DMS 273 (cell line): ENCODE measurements around the gene TBRG4.

ENCODE experiments used
- DNase-seq: peaks from one replicate; lab custom pipeline; 2025; ENCODE audit not compliant: unreplicated experiment; lab: John Stamatoyannopoulos, UW

Gene TBRG4

DNA sequence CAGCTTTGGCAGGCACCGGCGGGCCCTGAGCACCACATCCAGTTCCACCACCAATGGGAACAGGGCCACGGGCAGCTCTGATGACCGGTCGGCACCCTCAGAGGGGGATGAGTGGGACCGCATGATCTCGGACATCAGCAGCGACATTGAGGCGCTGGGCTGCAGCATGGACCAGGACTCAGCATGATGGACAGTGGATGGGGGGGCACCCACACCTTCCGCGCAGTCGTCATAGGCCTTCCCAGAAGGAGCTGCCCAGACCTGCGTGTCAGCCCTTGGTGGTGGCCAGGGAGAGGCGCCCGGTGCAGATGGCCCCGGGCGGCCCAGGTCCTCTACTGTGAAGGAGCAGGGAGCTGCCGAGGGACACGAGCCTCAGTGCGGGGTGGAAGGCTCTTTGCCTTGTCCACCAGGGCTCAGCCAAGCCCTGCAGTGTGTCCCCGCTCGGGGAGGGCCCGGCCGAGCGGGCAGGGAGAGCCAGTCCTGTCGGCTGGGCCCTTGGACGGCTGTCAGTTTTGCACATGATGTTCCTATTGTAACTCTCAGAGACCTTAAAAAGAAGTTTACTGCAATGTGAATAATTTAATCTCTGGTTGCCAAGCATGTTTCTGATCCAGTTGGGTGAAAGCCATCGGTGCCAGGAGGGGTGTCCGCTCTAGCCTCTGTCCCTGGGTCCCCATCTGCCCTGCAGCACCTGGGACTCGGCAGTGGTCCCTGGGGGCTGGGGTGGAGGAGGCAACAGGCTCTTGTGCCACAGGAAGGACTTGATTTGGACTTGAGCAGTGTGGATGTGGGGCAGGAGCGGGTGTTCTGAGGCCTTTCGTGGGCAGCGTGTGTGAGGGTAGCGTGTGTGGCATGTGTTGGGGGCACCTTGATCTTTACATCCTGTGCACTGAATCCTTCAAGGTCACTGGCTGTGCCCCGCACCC, 35.4 kb downstream of the TBRG4 start:
- no peak for DNase-seq

DNA sequence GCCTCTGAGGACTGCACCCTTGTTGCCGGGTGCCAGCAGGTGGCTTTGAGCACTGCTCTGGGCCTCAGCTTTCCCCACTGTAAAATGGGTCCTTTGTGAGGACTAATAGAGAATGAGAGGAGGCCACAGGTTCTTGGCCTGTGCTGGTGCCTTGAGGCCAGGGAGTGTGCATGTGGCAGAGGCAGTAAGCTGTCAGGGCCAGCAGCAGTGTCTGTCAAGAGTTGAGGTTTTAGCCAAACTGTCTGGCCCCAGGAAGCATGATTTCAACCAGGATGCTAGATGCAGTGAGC, 36.2 kb downstream of the TBRG4 start:
- DNase-seq: no peak

DNA sequence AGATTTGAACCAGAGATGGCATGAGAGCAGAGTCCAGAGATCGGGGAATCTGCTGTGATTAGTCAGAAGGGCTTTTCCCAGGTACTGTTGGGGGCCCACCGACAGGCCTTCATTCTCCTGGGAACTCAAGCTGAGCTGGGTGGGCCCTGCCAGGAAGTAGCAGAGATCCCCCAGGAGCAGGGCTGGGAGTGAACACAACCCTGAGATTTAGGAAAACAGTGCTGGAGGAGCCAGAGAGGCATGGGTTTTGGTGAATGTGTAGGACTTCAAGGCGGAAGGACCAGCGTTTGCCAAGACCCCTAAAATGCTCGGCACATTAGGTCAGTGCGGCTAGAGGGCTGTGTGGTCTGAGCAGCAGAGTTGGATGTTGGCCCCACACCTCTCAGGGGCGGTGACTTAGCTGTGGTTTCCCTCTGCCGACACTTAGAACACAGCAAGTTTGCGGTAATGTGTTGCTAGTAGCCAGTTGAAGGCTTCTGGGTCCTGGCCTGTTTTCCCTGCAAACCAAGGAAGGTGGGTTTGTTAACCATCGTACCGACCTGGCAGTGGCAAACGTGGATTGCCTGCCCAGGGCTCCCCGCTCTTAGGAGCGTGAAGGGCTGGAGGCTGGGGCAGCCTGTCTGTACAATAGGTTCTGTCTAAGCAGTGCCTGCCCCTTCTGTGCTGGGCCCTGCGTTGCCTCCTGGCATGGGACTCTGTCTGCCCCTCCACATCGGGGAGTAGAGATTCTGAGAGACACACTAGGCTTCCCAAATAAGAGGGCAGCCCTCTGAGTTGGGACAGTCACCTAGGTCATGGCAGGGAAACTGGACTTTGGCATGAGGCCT, 36.8 kb downstream of the TBRG4 start:
- DNase-seq: no peak

DNA sequence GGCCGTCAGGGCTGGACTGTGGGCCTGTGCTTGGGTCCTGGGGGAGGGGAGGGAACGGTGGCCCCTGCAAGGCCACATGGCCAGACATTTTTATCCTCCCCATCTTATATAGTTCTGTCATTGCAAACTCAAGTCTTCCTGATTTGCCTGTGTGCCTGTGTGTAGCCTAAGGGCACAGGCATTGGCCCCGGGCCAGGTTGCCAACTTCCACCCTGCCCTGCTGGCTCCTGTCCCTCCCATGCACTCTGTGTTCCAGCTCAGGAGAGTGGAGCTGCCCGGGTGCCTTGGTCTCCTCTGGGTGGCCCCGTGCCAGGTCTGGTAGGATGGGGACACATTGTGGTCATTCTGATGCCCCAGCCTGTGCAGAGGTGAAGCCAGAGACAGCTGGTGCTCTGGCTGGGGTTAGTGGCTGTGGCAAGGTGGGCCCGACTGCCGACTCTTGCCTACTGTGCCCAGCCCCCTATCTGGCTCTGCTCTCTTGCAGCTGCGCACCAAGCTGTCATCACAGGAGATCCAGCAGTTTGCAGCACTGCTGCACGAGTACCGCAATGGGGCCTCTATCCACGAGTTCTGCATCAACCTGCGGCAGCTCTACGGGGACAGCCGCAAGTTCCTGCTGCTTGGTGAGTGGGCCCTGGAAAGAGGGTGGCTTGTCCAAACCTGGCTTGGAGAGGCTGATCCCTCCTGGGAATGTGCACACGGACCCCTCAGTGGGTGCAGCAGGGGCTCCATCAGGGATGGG, 37.5 kb downstream of the TBRG4 start:
- peak; percentile 57 for DNase-seq

DNA sequence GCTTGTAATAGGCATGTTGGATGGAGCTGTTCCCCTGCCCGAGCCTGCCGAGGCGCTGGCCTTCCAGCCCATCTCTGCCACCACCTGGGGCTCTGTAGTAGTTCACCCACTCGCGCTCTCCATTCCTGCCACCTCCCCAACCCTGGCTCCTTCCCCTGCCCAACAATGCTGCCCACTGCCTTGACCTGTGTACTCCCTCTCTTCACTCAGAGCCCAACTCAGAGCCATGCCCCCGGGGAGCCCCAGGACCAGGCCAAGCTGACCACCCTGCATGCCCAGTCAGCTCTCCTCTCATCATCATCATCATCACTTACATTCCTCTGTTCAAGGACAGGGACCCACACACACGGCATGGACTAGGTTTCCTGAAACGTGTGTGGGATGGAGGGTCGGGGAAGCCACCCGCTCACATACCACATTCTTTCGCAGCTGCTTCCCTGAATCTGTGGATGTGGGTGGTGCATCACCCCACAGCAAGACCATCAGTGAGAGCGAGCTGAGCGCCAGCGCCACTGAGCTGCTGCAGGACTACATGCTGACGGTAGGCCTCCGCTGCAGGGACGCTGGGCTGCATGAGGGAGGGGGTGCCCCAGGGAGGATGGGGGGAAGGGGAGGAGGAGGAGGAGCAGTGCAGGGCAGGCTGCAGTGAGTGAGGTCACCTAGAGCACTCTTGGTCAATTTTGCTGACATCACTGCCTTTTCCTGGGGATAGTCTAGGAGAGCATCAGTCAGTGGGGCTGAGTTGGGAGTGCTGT, 38.3 kb downstream of the TBRG4 start:
- DNase-seq: peak; percentile 33

DNA sequence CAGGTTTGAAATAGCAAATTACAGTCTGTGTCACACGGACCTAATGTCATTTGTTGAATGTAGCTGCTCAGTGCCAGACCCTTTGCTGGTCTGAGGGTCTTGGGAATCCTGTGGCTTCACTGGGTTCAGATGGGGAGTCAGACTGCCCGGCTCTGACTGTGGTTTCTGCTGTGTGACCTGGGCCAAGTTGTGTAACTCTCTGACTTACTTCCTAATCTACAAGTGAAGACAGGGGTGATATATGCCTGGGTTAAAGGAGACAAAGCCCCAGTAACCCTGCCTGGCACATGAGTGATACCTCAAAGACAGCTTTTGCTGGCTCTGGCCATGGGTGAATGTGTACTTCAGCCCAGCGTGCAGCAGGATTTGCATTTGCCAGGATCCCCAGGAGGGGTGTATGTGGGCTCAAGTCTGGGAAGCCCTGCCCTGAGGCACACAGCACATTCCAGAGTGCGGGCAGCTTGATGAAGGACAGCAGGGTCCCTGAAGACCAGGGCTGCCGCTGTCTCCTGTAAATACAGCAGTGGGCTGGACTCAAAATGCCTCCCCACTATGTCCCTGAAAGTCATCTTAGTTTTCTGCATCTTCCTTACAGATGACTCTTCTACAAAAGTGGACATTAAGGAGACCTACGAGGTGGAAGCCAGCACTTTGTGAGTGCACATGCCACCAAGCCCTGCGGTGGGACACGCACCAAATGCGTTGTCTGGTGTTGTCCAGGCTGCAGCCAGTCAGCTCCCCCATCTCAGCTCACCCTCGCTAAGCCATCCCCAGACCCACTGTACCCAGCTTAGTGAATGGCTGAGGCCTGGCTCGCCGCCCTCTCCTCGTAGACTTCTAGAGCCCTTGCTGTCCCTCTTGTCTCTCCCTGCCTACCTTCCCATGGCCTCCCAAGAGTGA, 39.1 kb downstream of the TBRG4 start:
- no peak for DNase-seq

DNA sequence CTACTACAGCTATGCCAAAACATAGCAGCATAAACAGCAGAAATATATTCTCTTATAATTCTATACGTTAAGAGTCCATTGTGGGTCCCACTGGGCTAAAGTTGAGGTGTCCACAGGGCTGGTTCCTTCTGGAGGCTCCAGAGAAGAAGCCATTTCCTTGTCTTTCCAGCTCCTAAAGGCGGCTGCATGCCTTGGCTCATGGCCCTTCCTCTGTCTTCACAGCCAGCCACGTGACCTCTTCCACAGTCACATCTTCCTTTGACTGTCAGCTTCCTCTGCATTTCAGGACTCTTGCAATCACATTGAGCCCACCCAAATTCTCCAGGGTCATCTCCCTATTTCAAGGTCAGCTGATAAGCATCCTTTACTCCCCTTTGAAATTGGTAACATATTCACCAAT, 40.0 kb downstream of the TBRG4 start:
- DNase-seq: no peak

DNA sequence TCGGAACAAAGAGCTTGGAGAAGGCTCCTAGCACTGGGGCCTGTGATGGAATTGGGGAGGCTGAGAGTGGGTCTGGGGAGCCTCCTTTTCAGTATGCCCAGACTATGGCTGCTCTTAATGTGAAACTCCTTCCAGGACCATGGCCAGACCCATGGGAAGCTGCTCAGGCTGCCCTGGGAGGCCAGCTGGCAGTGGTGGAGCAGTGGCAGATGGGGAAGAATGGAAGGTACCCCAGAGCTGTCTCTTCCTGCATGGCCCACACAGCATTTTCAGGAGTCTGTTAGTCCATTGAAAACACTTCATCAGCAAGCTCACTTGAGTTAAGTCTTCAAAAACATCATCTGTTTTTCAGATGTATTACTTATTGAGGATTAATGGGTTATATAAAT, 41.2 kb downstream of the TBRG4 start:
- DNase-seq: peak; percentile 79

DNA sequence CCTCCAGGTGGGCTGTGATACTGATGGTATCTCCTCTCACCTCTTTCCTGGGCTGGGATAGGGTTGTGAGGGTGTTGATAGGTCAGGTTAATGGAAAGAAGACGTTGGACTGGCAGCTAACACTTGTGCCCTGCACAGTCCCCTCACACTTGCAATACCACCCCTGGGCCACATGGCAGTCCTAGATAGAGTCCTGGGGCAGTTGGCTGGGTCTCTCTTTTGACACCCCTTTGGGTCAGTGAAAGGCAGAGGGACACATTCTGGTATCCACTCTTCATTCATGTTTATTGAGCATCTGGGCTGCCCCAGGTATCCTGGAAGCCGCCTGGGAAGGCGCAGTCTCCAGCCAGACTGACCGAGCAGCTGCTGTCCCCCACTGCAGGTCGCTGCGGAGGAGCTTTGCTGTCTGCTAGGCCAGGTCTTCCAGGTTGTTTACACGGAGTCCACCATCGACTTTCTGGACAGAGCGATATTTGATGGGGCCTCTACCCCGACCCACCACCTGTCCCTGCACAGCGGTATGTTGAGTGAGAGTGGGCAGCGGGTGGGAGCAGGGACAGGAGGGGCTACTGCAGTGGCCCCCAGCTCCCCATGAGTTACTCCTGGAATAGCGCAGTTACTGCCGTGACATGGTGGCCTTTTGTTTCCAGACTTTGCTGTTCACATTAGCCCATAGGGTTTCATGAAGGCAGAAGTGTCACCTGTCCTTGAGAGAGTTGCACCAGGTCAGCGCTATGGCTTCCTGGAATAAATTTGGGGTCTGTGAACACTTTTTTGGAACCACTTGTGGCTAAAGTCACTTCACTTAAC, 41.8 kb downstream of the TBRG4 start:
- DNase-seq: peak; percentile 22

DNA sequence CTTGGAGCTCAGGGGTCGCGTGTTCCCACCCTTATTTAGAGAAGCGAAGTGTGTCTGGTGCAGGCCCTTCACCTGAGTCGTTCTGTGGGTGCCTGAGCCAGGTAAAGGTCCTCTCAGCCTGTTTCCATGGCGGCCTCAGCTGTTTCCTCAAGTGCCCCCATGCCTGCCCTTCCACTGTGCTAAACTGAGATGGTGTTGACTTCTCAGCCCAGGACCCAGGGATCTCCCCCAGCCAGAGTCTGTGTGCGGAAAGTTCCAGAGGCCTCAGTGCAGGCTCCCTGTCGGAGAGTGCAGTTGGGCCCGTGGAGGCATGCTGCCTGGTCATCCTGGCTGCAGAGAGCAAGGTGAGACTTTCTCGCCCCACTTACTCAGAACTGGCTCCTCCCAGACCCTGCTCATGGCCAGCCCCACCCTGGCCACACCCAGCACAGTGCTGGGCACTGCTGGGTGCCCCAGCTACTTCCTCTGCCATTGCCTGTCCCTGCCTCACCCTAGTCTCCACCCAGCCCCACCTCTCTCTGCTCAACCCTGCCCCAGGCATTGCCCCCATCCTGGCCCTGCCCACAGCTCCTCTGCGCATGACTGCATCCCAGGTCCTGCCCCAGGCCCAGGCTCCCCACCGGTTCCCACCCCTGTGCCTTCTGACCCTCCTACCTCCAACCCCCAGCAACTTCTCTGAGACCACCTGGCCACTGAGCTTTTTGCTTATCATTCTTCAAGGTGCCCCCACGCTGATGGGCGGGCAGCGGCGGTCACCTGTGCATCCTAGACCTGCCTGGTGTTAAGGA, 43.1 kb downstream of the TBRG4 start:
- DNase-seq: no peak

DNA sequence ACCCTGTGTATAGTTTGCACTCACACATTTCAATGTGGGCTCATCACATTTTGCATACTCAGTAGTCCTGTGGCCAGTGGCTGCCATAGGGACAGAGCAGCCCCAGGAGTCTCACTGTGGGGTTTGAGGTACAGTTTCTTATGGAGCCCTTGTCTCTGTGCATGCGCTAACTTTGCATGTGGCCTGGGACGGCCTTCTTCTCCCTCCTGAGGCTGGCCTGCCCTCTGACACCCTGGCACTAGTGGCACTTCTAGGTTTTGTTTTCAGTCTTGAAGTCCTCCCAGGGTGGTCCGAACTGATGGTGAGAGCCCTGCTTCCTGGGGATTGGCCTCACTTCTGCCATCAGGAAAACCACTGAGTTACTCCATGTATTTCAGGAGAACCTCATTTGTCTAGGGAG, 43.9 kb downstream of the TBRG4 start:
- no peak for DNase-seq

DNA sequence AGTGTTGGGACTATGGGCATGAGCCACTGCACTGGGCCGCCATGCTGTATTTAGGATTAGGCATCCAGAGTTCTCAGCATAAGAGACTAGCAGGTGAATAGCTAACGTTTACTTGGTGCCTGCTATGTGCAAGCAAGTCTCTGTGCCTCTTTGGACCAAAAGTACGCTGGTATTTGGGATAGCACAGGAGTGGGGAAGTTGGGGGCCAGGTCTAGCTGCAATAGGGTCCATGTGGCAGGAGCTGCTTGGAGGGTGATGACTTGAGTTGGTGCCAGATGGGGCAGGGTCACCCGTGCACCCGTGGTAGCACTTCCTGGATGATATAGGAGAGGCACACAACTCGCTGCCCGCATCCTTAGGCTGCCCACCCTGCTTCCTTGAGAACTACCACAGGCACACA, 45.1 kb downstream of the TBRG4 start:
- no peak for DNase-seq

DNA sequence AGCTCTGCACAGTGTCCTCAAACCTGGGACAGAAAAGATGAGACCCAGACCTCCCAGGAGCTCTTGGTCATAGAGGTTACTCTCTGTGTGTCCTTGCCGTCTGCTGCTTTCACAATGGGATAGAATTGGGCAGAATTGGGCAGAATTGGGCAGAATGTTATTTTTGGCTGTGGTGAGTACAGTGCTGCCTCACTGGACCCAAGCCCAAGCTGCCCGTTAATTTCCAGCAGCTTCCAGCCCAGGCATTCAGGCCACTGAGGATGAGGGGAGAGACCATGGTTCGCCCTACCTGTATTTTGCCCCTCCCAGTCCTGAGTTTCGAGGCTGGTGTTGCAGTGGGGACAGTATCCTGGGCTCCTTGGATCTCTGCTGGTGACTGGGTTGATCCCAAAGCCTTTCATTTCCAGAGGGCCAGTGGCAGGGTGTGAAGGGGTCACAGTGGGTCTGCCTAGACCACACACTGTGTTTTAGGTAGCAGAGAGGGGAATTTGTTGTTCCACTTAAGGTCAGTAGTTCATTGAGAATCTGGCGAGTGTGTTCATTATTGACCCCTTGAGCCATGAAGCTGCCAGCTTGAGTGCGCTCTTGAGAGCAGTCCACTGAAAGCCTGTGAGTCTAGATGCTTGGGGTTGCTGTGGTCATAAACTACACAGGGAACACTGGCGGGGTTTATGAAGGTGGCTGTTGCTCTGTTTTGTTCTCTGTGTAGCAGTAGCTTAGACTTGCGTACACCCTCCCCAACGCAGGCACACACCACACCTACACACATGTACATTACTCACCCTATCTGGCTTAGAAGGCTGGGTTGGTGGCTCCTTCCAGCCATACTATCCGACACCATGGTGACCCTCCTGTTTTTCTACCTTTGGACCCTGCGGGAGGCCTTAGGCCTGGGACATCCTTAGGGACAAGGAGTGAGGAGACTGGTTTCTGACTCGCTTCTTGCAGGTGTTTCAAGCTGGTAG, 46.2 kb downstream of the TBRG4 start:
- DNase-seq: no peak

DNA sequence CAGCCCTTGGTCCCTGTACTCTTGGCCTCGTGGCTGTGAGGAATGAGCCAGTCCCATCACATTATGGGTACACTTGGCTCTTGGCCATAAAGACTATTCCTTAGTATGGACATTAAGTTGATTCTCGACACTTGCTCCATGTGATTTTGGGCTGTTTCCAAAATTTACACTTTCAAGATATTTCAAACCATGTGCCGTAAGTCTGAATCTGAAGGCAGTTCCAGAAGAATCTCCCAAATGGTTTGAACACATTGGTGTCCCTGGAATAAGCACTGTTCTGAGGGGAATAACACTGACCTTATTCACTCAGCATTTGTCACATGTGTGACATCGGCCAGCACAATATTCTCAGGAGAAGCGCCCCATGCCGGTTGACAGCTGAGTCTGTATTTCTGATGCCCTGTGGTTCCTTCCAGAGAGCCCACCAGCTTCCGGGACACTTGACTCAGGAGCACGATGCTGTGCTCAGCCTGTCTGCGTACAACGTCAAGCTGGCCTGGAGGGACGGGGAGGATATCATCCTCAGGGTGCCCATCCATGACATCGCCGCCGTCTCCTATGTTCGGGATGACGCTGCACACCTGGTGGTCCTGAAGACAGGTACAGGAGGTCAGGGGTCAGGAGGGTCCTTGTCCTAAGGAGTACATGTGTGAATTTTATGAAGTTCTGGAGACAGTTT, 47.3 kb downstream of the TBRG4 start:
- no peak for DNase-seq

DNA sequence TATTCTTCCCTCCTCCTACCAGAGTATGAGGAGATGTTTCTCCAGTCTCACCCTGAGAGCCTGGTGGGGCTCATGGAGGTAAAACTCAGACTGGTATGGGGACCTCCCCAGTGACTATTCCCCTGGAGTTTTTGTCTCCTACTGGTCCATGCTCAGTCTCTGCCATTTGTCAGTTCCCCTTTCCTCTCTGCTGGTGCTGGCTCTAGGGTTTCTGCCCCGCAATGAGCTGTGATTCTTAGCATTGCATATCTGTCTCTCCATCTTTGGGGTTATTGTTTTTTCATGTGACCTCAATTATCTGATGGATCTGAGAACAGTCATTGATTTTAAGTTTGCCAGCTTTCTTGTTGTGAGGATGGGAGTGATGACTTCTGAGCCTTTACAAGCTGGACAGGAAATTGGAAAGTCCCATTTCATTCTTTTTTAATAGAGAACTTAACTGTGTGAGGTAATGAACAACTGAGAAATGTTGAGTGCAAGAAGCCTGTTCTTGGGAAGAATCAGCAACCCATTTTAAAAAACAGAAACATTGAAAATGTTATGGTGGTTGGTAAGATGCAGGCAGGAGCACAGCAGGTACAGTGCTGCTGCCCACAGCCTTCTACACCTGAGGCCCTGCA, 49.6 kb downstream of the TBRG4 start:
- DNase-seq: no peak

DNA sequence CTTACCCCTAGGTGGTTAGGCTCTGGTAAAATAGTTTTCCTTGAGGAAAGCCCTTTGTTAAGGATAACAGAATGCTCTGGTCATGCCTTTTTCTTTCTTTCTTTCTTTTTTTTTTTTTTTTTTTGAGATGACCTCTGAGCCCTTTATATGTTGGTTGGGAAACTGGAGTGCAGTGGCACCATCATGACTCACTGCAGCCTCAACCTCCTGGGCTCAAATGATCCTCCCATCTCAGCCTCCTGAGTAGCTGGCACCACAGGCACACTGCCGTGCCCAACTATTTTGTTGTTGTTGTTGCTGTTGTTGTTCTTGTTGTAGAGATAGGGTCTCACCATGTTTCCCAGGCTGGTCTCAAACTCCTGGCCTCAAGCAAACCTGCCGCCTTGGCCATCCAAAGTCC, 50.1 kb downstream of the TBRG4 start:
- DNase-seq: no peak
